Type B pancreatic cell (in vitro differentiated cells): ENCODE results near the gene POU6F2. TPM values are rescaled to one million over a fixed set of nuclear protein-coding genes. Genes with fewer than 3 reads are reported as not detected.
A peak's percentile ranks its signal among the peaks of the same experiment; 100 is the strongest.

Experiments used
- DNase-seq: peaks from one replicate; pipeline ENCODE4 v3.0.0; 2021; ENCODE audit warnings: mixed read lengths; ENCODE audit not compliant: unreplicated experiment; ENCODE audit errors: extremely low spot score
- H3K27ac Mint-ChIP-seq: 2 replicates; pipeline ENCODE4 v1.8.0; 2021; ENCODE audit warnings: mild to moderate bottlenecking, mixed read lengths
- H3K27me3 Mint-ChIP-seq: 2 replicates; pipeline ENCODE4 v1.8.0; 2021; ENCODE audit warnings: mixed read lengths
- H3K36me3 Mint-ChIP-seq: 2 replicates; pipeline ENCODE4 v1.8.0; 2021; ENCODE audit warnings: mixed read lengths
- H3K4me1 Mint-ChIP-seq: one replicate; pipeline ENCODE4 v1.8.0; 2021; ENCODE audit warnings: mixed read lengths; ENCODE audit not compliant: unreplicated experiment
- H3K4me3 Mint-ChIP-seq: 2 replicates; pipeline ENCODE4 v1.8.0; 2021; ENCODE audit warnings: mild to moderate bottlenecking, mixed read lengths
- H3K9me3 Mint-ChIP-seq: 2 replicates; pipeline ENCODE4 v1.8.0; 2021; ENCODE audit warnings: mixed read lengths
- CTCF ChIP-seq: fragments of 200-600 bp; sonication (generic); conservative IDR thresholded peaks from 2 replicates; pipeline ENCODE4 v1.5.0; 2021; ENCODE audit warnings: antibody characterized with exemption, mild to moderate bottlenecking
- total RNA-seq: library from RNA; stranded (reverse); gene quantifications from 2 replicates; pipeline ENCODE4 v1.2.1, GENCODE V29; 2021; ENCODE audit warnings: low replicate concordance

The POU6F2 gene
- total RNA-seq, 1 donor from 2014 or later = 1.4 TPM

GRCh38 chr7:39407723-39408122 lies 430.0 kb downstream of the POU6F2 start:
- TF ChIP-seq CTCF = no peak
- Mint-ChIP-seq H3K27me3 (peaks cover 19% of the 10 kb centered on the region), H3K27ac (no peak overlapping the region), H3K36me3 (no peaks in the 10 kb centered on the region), H3K4me3 (peak overlapping the region; percentile 12), H3K4me1 (peaks cover 26% of the 10 kb centered on the region), H3K9me3 (no peaks in the 10 kb centered on the region)
- no peak for DNase-seq

GRCh38 chr7:39408906-39409305 lies 431.2 kb downstream of the POU6F2 start:
- Mint-ChIP-seq H3K4me3 (no peak overlapping the region), H3K27ac (no peak overlapping the region), H3K4me1 (peaks cover 26% of the 10 kb centered on the region), H3K27me3 (peaks cover 19% of the 10 kb centered on the region), H3K9me3 (no peaks in the 10 kb centered on the region), H3K36me3 (no peaks in the 10 kb centered on the region)
- TF ChIP-seq CTCF = no peak
- DNase-seq = no peak

GRCh38 chr7:39410582-39410981 lies 432.9 kb downstream of the POU6F2 start:
- H3K4me3 Mint-ChIP-seq = no peak overlapping the region
- no peak for DNase-seq
- H3K27me3 Mint-ChIP-seq = peaks cover 26% of the 10 kb centered on the region
- H3K9me3 Mint-ChIP-seq = no peaks in the 10 kb centered on the region
- TF ChIP-seq CTCF = no peak
- peaks cover 29% of the 10 kb centered on the region for H3K4me1 Mint-ChIP-seq
- no peaks in the 10 kb centered on the region for H3K36me3 Mint-ChIP-seq
- no peak overlapping the region for H3K27ac Mint-ChIP-seq

GRCh38 chr7:39413636-39414223 lies 436.0 kb downstream of the POU6F2 start:
- TF ChIP-seq CTCF = no peak
- DNase-seq = no peak
- peaks cover 4% of the 10 kb centered on the region for H3K4me1 Mint-ChIP-seq
- H3K27ac Mint-ChIP-seq = peak overlapping the region; percentile 43
- no peaks in the 10 kb centered on the region for H3K9me3 Mint-ChIP-seq
- peaks cover 26% of the 10 kb centered on the region for H3K27me3 Mint-ChIP-seq
- H3K36me3 Mint-ChIP-seq = no peaks in the 10 kb centered on the region
- peak overlapping the region; percentile 95 for H3K4me3 Mint-ChIP-seq

GRCh38 chr7:39414224-39415035 lies 436.7 kb downstream of the POU6F2 start:
- DNase-seq = peak; percentile 69
- H3K9me3 Mint-ChIP-seq = no peaks in the 10 kb centered on the region
- H3K4me1 Mint-ChIP-seq = peaks cover 4% of the 10 kb centered on the region
- peak; percentile 68 for TF ChIP-seq CTCF
- peaks cover 26% of the 10 kb centered on the region for H3K27me3 Mint-ChIP-seq
- H3K36me3 Mint-ChIP-seq = no peaks in the 10 kb centered on the region
- H3K4me3 Mint-ChIP-seq = peak overlapping the region; percentile 95
- H3K27ac Mint-ChIP-seq = peak overlapping the region; percentile 43
